Smooth muscle cell (in vitro differentiated cells): ENCODE results near the gene SEZ6. TPM values are rescaled to one million over a fixed set of nuclear protein-coding genes. Genes with fewer than 3 reads are reported as not detected.

Experiments
- DNase-seq: peaks from one replicate; lab custom pipeline; 2025; ENCODE audit not compliant: unreplicated experiment; lab: John Stamatoyannopoulos, UW
- H2AFZ ChIP-seq: fragments of 200-600 bp; sonication (generic); 2 replicates; pipeline ENCODE4 v1.6.0; 2016; ENCODE audit warnings: antibody characterized with exemption, low read depth, mild to moderate bottlenecking
- H3F3A ChIP-seq: fragments of 200-600 bp; sonication (generic); 2 replicates; pipeline ENCODE4 v1.6.0; 2017; ENCODE audit warnings: antibody characterized with exemption, low read depth
- H3K27ac ChIP-seq: fragments of 200-600 bp; sonication (generic); 2 replicates; pipeline ENCODE4 v1.5.1; 2016; ENCODE audit warnings: low read depth, mild to moderate bottlenecking
- H3K27me3 ChIP-seq: fragments of 200-600 bp; sonication (generic); 2 replicates; pipeline ENCODE4 v1.6.1; 2016; ENCODE audit warnings: low read depth, mild to moderate bottlenecking
- H3K36me3 ChIP-seq: fragments of 200-600 bp; sonication (generic); 2 replicates; pipeline ENCODE4 v1.5.1; 2016; ENCODE audit warnings: low read depth
- H3K4me1 ChIP-seq: fragments of 200-600 bp; sonication (generic); 2 replicates; pipeline ENCODE4 v1.5.1; 2016; ENCODE audit warnings: low read depth
- H3K4me2 ChIP-seq: fragments of 200-600 bp; sonication (generic); 2 replicates; pipeline ENCODE4 v1.6.0; 2016; ENCODE audit warnings: mild to moderate bottlenecking
- H3K4me3 ChIP-seq: fragments of 200-600 bp; sonication (generic); 2 replicates; pipeline ENCODE4 v1.5.1; 2016; ENCODE audit warnings: mild to moderate bottlenecking
- H3K79me2 ChIP-seq: fragments of 200-600 bp; sonication (generic); 2 replicates; pipeline ENCODE4 v1.6.0; 2016; ENCODE audit warnings: low read depth, mild to moderate bottlenecking
- H3K9ac ChIP-seq: fragments of 200-600 bp; sonication (generic); 2 replicates; pipeline ENCODE4 v1.6.0; 2016; ENCODE audit warnings: low read depth
- H3K9me3 ChIP-seq: fragments of 200-600 bp; sonication (generic); replicated peaks from 2 replicates; pipeline ENCODE4 v1.5.1; 2016; ENCODE audit warnings: low read depth
- H4K20me1 ChIP-seq: fragments of 200-600 bp; sonication (generic); 2 replicates; pipeline ENCODE4 v1.6.0; 2016; ENCODE audit warnings: low read depth
- WGBS: methylation state at CpG from one replicate; pipeline ENCODE4 v1.1.7; 2016; ENCODE audit warnings: low lambda C conversion rate; 5-methylcytosine and 5-hydroxymethylcytosine counted together
- polyA plus RNA-seq: library from polyadenylated mRNA; unstranded; fragments of >200 nt; fragmentation: Nextera tagmentation; extraction: Ambion mirVana; gene quantifications from 2 replicates; pipeline ENCODE4 v1.2.1, GENCODE V29; 2016
- total RNA-seq: library from RNA; depleted of rRNA; stranded (reverse); fragments of >200 nt; gene quantifications from 2 replicates; pipeline ENCODE4 v1.2.3, GENCODE V29; 2014
- TF ChIP-seq, protein P1 (sequence below): fragments of 200-600 bp; sonication (generic); IDR thresholded peaks from 2 replicates; pipeline ENCODE4 v1.5.1; 2017; ENCODE audit warnings: borderline replicate concordance, mild to moderate bottlenecking, antibody characterized with exemption; ENCODE audit not compliant: insufficient read depth, poor library complexity, severe bottlenecking

Gene SEZ6
- total and polyA plus RNA-seq, 2 experiments from 2014 or later = not detected

DNA sequence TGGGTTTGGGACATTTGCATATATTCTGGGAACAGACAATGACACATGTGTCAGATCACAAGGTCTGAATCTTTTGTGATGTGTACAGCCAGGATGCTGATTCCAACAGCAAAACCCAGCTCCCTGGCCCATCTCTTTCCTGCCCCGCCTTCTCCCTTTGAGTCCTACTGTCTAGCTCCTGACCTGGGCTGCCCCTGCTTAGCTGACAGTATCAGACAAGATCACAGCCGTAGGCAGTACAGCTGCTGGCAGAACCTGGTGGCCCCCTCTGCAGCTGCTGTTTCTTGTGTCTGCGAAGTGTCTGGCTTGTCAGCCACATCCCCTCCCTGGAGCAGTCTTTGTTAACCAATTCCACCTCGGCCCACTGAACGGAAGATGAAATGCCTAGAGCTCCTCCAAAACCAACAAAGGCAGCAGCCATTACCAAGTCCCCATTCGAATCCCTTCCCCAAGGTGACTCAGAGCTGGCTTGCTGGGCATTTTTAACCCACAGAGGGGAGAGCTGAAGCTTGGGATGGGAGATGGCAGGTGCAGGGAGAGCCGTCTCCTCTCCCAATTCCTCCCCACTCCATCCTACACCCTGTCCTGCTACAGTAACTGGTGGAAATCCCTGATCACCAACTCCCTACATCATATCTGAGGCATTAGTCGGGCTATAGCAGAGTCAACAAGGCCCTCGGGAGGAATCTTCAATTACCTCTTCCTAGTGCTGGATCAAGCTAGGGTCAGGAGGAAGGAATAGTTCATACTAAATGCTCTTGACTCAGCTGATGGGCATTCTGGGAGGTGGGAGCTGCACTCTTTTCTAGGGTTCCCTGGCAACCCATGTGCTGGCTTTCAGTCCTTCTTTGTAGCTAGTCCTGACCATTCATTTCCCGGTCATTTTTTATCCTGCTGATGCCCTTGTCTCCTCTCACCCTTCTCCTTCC lies 42.9 kb upstream of the SEZ6 start:
- Histone ChIP-seq H3K9me3 (no peaks in the 10 kb centered on the region), H3K36me3 (no peaks in the 10 kb centered on the region), H3K4me2 (peak overlapping the region; percentile 8), H3K79me2 (no peaks in the 10 kb centered on the region), H2AFZ (no peak overlapping the region), H3K9ac (no peak overlapping the region), H3K4me3 (no peak overlapping the region), H3K27ac (no peak overlapping the region), H3K27me3 (no peaks in the 10 kb centered on the region), H3F3A (no peaks in the 10 kb centered on the region), H3K4me1 (peaks cover 16% of the 10 kb centered on the region), H4K20me1 (no peaks in the 10 kb centered on the region)
- 47% methylated on average over 10 of the region's 10 CpGs for WGBS
- TF ChIP-seq, protein P1, sequence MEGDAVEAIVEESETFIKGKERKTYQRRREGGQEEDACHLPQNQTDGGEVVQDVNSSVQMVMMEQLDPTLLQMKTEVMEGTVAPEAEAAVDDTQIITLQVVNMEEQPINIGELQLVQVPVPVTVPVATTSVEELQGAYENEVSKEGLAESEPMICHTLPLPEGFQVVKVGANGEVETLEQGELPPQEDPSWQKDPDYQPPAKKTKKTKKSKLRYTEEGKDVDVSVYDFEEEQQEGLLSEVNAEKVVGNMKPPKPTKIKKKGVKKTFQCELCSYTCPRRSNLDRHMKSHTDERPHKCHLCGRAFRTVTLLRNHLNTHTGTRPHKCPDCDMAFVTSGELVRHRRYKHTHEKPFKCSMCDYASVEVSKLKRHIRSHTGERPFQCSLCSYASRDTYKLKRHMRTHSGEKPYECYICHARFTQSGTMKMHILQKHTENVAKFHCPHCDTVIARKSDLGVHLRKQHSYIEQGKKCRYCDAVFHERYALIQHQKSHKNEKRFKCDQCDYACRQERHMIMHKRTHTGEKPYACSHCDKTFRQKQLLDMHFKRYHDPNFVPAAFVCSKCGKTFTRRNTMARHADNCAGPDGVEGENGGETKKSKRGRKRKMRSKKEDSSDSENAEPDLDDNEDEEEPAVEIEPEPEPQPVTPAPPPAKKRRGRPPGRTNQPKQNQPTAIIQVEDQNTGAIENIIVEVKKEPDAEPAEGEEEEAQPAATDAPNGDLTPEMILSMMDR = no peak
- DNase-seq = no peak

DNA sequence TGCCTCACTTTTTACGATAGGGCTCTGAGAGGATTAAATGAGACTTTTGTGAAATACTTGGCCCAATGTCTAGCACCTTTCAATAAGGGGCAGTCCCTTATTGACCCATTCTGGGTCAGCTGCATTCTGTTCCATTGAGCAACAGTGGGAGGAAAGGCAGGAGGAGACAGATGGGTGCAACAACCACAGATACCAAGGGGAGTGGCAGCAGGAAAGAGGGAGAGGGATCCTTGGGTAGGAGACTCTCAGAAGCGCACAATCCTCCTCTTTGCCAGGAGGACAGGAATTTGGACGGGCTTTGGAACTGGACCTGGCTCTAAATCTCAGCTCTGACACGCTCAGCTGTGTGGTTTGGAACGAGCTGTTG lies 40.6 kb upstream of the SEZ6 start:
- Histone ChIP-seq H3K27me3 (no peaks in the 10 kb centered on the region), H3K9ac (no peak overlapping the region)

DNA sequence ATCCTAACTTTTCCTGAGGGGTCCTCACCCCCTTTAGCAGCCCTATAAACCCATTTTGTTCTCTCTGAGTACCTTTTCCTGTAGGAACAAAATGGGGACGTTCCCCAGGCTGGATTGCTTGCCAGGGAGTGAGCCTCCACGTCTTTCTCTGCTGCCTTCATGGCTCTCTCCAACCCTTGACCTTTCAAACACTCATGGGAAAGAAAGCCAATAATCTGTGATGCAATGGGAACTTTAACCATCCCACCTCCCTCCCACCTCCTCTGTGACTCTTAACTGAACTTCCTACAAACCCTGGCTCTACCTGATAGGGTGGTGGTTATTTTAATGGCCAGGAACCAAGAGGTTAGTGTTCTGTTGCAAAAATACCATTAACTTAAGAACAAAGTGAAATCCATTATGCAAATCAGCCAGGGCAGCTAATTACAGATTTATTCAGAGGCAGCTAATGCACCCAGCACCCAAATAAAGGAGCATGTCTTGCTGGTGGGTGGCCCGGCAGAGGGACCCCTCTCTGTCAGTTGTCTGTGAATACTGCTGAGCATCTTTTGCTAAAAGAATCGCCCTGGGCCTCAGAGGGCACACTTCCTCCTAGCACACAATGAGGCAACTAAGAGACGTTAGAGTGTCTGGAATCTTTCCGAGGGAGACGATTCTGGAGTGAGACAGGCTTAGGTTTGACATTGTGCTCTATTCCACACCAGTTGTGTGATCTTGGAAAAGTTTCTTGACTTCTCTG lies 40.1 kb upstream of the SEZ6 start:
- Histone ChIP-seq H3K9ac (no peak overlapping the region), H4K20me1 (no peaks in the 10 kb centered on the region), H3K4me3 (no peak overlapping the region), H3K9me3 (no peaks in the 10 kb centered on the region), H2AFZ (no peak overlapping the region), H3K27me3 (no peaks in the 10 kb centered on the region), H3F3A (peaks cover 4% of the 10 kb centered on the region), H3K79me2 (no peaks in the 10 kb centered on the region), H3K4me2 (no peak overlapping the region), H3K4me1 (peaks cover 32% of the 10 kb centered on the region), H3K36me3 (no peaks in the 10 kb centered on the region), H3K27ac (no peak overlapping the region)
- TF ChIP-seq, protein P1 = no peak
- DNase-seq = no peak
- 66% methylated on average over 7 of the region's 7 CpGs for WGBS

More for the DNA sequence above, 40.6 kb upstream of the SEZ6 start:
- H3K9me3 ChIP-seq = no peaks in the 10 kb centered on the region
- no peak overlapping the region for H3K4me2 ChIP-seq
- no peak overlapping the region for H3K27ac ChIP-seq
- H3K4me3 ChIP-seq = no peak overlapping the region
- no peak for DNase-seq
- H3F3A ChIP-seq = no peaks in the 10 kb centered on the region
- no peaks in the 10 kb centered on the region for H3K79me2 ChIP-seq
- H4K20me1 ChIP-seq = no peaks in the 10 kb centered on the region
- peaks cover 32% of the 10 kb centered on the region for H3K4me1 ChIP-seq
- no peaks in the 10 kb centered on the region for H3K36me3 ChIP-seq
- WGBS = 86% methylated on average over 5 of the region's 5 CpGs
- no peak overlapping the region for H2AFZ ChIP-seq
- TF ChIP-seq, protein P1 = no peak
